Inflammatory macrophage (primary cell): ENCODE results near the gene IL17RE.

ENCODE experiments used
- DNase-seq, 2 donors: peaks; one replicate each; pipeline ENCODE4 v3.0.0-alpha.2; 2020 to 2022

IL17RE gene

DNA sequence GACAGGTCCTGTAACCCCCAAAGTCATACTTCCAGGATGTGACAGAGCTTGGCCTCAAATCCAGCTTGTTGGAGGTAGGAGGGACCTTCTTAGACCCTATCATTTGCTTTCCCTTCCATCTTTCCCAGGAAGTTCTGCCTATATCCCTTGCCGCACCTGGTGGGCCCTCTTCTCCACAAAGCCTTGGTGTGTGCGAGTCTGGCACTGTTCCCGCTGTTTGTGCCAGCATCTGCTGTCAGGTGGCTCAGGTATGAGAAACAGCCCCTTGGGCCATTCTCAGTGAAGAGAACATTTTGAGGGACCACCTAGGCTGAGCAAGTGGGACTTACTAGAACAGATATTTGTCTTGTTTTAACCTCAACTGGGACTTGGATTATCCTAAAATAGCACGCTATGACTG lies 1.3 kb downstream of the IL17RE start:
- no peak for DNase-seq

DNA sequence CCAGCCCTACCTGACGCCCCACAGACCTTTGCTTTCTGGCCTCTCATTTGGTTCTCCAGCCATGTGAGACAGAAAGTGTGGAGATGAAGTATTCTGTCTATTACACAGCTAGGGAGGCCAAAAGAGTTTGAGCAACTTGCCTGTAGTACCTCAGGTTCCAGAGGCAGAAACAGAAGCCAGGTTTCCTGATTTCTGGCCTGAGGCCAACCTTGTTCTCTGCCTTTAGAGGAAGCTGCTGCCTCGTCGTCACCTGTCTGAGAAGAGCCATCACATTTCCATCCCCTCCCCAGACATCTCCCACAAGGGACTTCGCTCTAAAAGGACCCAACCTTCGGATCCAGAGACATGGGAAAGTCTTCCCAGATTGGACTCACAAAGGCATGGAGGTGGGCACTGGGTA lies 3.8 kb downstream of the IL17RE start:
- DNase-seq = no peak

DNA sequence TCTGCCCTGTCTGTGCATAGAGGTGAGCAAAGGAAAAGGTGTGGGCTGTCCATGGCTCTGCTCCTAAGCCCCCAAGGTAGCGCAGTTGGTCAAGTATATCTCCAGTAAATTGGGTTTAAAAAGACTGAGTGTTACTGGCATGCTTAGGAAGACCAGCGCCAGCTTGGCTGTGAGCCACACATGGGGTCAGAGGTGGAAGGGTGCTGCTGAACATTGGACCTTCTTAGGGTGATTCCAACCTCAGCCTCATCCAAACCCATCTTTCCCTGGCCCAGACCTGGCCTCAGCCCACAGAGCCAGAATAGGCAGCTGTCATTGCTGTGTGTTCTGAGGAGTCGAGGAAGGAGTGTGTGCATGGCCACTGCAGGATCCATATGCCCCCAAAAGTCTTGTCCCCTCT lies 5.6 kb downstream of the IL17RE start:
- no peak for DNase-seq

DNA sequence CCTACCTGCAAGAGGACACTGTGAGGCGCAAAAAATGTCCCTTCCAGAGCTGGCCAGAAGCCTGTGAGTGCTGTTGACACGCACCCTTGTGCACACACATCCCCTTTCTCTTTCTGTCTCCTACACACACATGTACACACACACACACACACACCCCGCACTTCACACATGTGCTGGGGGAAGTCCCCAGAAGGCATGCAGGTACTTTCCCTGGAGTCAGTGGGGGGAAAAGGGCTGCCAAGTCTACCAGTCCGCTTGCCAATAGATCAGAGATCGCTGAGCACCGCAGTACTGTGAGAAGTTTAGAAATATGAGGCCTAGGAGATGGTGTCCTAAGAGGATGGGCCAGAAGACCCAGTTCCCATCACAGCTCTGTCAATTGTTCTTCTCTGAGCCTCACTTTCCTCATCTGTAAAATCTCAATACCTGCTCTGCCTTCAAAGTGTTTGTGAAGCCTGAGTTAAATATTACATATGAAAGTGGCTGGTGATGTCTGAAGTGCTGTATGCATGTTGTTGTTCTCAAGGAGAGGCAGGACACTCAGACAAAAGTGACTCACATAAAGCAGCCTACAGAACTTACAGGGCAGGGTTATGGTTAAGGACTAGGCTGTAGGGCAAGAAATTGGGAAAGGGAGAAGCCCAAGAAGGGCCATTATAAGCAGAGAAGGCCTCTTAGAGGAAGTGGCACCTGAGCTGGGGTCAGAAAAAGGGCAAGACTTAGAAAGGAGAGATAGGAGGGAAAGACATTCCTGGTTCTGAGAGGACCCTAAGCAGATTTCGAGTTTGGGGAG lies 6.8 kb downstream of the IL17RE start:
- peak in 1 of 2 donors; percentile 17 for DNase-seq

DNA sequence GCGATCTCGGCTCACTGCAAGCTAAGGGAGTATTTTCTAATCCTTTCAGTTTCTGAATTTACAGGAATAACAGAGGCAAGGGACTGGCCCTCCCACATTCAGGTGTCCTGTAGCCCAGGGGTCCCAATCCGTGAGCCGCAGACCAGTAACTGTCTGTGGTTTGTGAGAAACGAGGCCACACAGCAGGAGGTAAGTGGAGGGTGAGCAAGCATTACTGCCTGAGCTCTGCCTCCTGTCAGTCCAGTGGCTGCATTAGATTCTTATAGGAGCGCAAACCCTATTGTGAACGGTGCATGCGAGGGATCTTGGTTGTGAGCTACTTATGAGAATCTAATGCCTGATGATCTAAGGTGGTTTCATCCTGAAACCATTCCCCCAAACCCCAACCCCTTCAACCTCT lies 9.2 kb downstream of the IL17RE start:
- DNase-seq = no peak

DNA sequence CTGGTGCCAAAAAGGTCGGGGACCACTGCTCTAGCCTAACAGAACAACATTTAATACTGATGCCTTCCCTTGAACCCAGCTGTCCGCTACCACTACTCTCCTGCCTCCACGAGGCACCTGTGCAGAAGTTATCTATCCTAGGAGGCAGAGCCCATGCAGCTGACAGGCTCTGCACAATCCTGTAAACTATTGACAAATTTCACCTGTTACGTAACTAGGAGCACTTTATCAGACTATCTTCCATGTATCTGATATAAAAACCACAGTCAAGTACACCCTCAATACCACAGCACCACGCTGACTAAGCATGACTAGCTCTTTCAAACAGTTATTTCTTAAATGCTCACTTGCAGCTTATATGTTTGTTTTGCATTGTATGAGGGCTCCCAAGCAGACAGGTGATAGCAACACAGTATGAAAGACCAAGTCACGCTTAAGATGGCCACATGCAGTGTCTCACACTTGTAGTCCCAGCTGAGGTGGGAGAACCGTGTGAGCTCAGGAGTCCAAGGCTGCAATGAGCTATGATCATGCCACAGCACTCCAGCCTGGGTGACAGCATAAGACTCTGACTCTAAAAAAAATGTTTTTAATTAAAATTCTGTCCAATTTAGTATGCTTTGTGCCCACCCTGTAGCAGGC lies 9.8 kb downstream of the IL17RE start:
- DNase-seq = no peak

DNA sequence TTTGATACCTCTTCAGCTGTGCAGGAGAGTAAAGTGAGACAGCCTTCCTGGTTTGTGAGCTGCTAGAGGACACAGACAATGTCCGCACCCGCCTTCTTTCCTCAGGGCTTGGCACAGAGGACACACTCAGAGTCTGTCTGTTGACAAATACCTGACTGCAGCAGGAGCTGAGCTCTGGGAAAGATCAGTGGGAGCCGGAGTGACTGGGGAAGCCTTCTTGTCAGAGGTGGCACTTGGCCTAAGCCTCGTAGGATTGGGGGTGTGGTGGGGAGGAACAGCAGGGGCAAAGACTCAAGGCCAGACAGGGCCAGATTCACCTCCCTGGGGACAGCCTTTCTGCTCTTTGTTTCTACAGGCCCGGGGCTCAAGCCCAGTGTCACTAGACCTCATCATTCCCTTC lies 11.0 kb downstream of the IL17RE start:
- no peak for DNase-seq

DNA sequence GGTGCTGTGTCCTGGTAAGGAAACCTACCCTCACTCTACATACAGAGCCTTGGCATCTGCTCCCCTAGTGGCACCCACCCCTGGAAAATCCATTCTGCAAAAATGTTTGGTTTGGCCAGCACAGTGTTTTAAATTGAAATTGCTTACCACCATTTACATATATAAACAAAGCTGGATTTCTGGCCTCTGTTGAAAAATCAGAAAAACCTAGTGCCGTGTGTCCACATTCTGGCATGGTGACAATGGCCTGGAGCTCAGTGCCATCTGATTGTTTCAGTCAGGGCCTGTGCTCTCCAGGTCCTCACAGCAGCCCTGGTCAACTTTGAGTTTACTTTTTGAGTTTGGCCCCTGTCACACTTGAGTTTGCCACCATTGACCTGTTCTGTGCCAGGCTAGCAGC lies 11.4 kb downstream of the IL17RE start:
- DNase-seq = no peak

DNA sequence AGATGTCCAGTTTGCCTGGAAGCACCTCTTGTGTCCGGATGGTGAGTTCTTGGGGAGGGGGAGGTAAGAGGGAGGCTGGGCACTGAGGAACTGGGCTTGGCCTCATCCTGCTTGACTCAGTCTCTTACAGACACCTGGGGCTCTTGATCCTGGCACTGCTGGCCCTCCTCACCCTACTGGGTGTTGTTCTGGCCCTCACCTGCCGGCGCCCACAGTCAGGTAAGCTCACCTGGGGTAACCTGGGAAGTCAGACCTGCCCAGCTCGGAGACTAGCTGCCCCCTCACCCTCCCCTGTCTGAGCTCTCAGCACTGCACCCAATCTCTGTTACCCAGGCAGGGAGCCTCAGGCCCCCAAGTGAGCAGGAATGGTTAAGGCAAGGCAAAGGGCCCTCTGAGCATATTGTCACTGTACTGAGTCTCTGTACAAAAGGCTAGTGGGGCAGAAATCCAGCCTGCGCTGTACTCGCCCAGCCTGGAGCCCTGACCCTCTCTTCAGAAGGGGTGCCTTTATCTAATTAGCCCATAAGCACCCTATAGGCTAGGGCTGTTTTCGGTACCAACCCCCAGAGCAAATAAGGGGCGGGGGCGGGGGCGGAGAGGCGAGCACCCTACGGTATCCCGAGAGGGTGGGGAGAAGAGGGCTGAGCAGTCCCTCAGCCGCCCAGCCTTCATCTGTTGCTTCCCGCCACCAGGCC lies 12.1 kb downstream of the IL17RE start:
- DNase-seq = no peak

DNA sequence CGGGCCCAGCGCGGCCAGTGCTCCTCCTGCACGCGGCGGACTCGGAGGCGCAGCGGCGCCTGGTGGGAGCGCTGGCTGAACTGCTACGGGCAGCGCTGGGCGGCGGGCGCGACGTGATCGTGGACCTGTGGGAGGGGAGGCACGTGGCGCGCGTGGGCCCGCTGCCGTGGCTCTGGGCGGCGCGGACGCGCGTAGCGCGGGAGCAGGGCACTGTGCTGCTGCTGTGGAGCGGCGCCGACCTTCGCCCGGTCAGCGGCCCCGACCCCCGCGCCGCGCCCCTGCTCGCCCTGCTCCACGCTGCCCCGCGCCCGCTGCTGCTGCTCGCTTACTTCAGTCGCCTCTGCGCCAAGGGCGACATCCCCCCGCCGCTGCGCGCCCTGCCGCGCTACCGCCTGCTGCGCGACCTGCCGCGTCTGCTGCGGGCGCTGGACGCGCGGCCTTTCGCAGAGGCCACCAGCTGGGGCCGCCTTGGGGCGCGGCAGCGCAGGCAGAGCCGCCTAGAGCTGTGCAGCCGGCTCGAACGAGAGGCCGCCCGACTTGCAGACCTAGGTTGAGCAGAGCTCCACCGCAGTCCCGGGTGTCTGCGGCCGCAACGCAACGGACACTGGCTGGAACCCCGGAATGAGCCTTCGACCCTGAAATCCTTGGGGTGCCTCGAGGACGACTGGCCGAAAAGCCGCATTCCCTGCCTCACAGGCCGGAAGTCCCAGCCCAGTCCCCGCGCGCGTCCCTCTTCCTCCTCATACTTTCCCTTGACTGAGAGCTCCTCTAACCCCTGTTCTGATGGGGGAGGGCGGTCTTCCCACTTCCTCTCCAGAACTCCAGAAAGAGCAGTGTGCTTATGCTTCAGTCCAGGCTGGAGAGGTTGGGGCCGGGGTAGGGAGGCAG lies 12.8 kb downstream of the IL17RE start:
- peak; percentile 66 to 81 for DNase-seq

DNA sequence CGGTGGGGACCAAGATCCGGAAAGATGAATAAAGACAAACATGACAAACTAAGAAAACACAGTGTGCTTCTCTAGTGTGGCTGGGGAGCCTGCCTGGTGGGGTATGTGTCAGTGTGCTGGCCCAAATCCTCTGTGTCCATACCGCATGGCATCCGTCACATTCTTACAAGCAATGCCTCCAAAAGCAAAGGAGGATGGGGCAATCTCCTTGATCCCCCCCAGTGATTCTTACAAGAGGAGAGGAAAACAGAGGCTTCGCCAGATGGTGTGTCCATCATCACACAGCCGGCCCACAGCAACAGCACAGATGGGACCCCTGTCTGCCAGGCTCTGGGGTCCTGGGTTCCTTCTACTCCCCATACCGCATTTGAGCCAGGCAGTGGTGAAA lies 13.7 kb downstream of the IL17RE start:
- DNase-seq = no peak

DNA sequence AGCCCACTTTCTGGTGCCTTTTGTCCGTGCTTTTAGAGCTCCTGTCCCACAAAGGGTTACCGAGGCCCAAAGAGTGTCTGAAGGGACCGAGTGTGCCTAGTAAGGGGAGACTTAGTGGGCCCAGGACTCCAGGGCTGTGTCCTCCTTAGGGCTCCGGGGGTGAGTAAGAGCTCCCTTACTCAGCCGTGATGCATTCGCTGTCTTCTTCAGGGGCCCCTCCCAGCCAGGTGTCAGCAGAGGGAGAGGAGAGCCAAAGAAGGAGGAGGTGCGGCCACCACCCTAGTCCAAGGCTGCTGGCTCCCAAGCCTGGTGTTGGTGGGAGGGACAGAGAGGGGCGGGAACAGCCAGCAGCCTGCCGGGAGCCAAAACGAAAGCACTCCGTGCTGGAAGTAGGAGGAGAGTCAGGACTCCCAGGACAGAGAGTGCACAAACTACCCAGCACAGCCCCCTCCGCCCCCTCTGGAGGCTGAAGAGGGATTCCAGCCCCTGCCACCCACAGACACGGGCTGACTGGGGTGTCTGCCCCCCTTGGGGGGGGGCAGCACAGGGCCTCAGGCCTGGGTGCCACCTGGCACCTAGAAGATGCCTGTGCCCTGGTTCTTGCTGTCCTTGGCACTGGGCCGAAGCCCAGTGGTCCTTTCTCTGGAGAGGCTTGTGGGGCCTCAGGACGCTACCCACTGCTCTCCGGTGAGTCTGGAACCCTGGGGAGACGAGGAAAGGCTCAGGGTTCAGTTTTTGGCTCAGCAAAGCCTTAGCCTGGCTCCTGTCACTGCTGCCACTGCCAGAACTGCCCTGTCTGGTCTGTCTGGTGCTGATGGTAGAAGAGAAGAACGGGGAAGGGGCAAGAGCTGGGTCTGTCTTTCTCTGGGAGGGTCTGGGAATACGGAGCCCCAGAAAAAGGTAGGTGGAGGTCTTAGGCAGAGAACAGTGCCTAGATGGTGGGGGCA lies 14.4 kb downstream of the IL17RE start, which contains the start of gene IL17RC:
Gene IL17RC, plus strand, starts transcription at position 365 of the 947 bp plus-strand sequence. Its CDS starts 218 bp downstream, at position 583.
- DNase-seq = peak; percentile 60 to 74

DNA sequence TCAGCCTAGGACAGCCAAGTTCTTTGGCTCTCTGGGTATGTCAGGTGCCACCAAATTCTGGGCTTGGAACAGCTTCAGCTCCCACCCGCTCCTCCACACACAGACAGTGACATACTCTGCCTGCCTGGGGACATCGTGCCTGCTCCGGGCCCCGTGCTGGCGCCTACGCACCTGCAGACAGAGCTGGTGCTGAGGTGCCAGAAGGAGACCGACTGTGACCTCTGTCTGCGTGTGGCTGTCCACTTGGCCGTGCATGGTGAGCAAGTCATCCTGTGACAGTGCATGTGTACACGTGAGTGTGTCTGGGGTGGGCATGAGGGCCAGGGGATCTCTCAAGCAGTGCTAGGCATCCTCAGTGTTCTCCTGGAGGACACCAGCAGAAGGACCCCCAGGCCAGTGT lies 15.2 kb downstream of the IL17RE start:
- no peak for DNase-seq

DNA sequence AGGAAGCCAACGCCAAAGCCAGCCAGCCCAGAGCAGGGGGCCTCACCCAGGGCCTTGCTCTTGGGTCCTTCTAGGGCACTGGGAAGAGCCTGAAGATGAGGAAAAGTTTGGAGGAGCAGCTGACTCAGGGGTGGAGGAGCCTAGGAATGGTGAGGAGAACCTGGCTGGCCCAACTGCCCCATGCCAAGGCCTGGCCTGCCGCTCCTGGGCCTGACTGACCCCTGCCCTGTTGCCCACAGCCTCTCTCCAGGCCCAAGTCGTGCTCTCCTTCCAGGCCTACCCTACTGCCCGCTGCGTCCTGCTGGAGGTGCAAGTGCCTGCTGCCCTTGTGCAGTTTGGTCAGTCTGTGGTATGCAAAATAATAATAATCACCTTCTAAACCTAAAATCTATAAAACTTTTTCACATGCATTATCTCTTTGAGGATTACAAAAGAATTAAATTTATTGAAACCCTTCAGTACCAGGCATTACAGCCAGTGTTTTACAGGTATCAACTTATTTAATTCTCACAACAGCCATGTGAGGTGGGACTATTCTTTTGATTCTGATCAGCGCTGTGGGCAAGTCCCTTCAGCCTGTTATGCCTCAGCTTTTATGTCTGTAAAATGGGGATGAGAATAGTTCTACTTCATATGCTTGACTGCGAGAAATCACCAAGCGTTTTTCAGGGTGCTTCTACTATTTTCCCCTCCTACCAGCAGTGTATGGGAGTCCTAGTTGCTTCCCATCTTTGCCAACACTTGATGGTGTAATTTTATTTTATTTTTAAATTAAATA lies 15.8 kb downstream of the IL17RE start:
- DNase-seq = no peak

DNA sequence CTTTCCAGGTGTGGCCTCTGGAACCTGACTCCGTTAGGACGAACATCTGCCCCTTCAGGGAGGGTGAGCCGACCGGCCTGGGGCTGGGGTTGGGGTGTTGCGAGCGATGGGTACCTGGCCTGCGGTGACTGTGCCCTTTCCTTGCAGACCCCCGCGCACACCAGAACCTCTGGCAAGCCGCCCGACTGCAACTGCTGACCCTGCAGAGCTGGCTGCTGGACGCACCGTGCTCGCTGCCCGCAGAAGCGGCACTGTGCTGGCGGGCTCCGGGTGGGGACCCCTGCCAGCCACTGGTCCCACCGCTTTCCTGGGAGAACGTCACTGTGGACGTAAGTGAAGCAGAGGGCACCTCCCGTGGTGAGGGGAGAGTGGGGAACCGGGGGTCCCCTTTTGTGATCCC lies 25.5 kb downstream of the IL17RE start:
- DNase-seq = no peak

DNA sequence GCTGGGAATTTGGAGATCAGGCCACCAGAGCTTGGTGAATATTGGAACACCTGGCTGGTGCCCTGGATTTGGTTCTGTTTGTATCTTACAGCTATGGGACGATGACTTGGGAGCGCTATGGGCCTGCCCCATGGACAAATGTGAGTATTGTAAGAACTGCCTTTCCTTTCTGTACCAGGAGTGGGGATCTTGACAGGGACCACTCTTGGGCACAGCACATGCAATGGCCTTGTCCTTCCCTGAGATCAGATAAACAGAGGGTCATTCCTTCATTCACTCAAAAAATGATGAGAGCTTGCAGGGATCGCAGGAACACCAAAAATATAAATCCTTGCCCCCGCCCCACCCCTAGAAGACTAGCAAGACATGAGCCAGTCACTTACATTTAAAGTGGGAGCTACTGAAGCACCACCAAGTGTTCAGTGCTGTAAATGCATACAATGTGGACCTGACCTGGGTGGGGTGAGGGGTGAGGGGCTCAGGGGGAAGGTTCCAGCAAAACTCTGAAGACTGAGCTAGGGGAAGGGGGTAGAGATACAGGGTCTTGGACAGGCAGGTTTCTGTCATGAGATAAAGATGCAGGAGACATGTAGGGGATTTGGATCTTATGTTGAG lies 28.3 kb downstream of the IL17RE start:
- no peak for DNase-seq

DNA sequence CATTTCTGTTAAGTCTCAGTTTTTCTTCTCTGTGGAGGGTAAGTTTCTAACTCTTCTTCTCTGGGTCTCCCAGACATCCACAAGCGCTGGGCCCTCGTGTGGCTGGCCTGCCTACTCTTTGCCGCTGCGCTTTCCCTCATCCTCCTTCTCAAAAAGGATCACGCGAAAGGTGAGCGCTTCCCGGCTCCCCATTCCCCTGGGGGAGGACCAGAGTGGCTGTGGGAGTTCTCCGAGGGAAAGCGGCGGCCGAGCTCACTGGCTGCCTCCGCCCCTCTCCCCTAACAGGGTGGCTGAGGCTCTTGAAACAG lies 29.8 kb downstream of the IL17RE start:
- no peak for DNase-seq

DNA sequence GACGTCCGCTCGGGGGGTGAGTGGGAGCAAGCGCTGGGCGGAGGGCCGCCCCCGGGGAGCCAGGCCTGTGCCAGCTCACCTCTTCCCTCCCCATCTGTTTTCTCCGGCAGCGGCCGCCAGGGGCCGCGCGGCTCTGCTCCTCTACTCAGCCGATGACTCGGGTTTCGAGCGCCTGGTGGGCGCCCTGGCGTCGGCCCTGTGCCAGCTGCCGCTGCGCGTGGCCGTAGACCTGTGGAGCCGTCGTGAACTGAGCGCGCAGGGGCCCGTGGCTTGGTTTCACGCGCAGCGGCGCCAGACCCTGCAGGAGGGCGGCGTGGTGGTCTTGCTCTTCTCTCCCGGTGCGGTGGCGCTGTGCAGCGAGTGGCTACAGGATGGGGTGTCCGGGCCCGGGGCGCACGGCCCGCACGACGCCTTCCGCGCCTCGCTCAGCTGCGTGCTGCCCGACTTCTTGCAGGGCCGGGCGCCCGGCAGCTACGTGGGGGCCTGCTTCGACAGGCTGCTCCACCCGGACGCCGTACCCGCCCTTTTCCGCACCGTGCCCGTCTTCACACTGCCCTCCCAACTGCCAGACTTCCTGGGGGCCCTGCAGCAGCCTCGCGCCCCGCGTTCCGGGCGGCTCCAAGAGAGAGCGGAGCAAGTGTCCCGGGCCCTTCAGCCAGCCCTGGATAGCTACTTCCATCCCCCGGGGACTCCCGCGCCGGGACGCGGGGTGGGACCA lies 30.4 kb downstream of the IL17RE start:
- peak; percentile 76 to 89 for DNase-seq

DNA sequence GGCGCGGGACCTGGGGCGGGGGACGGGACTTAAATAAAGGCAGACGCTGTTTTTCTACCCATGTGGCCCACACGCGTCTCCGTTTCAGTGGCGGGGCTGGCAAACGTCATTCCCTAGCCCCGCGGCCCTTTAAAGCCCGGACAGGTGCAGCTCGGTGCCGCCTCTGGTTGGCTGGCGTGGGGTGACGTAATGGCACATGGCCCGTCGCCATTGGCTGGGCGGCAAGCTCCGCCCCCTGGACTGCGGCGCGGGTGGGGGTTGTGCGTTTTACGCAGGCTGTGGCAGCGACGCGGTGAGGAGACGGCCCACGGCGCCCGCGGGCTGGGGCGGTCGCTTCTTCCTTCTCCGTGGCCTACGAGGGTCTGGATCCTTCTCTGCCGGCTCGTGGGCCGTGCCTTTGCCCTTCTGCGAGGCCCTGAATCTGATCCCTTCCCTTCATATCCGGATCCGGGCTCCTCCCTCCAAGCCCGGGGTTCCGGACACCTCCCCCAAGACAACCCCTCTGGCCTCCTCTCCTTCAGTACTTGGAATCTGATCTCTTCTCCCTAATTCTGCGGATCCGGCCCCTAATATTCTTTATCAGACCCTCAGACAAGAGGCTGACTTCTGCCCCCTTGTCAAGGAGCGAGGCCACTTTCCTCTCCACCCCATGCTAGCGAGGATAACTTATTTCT lies 31.1 kb downstream of the IL17RE start, which contains the start of gene CRELD1:
Gene CRELD1, plus strand, starts transcription at position 274 of the 674 bp plus-strand sequence. CDS start 605 bp downstream, outside the sequence.
- DNase-seq = peak; percentile 97
